SK-N-MC (cell line): ENCODE results near the gene RALY.

ENCODE experiments used
- EZH2 ChIP-seq: fragments of 200-600 bp; sonication (generic); IDR thresholded peaks from one replicate; pipeline ENCODE4 v1.6.1; 2017; ENCODE audit warnings: antibody characterized with exemption
- FOXP2 ChIP-seq: optimal IDR thresholded peaks from 2 replicates; pipeline ENCODE3; 2011; ENCODE audit warnings: mild to moderate bottlenecking, moderate library complexity; ENCODE audit not compliant: insufficient read depth; ENCODE audit errors: extremely low read length, control extremely low read depth
- POLR2AphosphoS5 ChIP-seq: IDR thresholded peaks from 2 replicates; pipeline ENCODE4 v1.6.1; 2012; ENCODE audit warnings: mild to moderate bottlenecking, low read depth, low read length, borderline replicate concordance

DNA sequence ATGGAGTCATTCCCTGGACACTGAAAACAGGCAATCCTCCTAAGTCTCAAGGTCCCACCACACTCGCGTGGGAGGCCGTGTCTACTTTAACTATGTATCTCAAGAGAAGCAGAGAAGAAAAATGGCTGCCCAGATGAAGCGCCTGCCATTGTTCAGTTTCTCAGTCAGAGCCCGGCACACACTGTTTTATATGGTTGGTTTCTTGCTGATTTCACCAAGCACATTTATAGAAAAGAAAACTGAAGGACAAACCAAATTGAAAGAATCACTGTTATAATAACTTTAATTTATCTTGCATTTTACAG, 95.4 kb downstream of the RALY start:
- TF ChIP-seq EZH2 (no peak), POLR2AphosphoS5 (0 out of 2 replicates have a peak, but pooled peaks have one; percentile 11), FOXP2 (no peak)
